ENCODE results near the gene DNAJC2.

DNA sequence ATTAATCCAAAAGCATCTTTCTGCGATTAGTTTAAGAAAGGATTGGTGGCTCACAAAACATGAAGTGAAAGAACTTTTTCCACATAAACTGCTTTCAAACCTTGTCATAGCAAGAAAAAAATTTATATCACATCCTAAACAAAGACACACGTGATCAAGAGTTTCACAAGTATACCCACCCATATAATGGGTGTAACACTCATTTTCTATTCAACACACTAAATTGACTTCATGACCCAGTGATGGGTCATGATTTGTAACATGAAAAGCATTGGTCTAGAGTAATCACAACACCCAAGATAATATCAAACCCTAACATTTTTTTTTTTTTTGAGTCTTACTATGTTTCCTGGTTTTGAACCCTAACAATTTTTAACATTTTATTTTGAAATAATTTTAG lies 29.7 kb downstream of the DNAJC2 start:
- TF ChIP-seq, protein P1, sequence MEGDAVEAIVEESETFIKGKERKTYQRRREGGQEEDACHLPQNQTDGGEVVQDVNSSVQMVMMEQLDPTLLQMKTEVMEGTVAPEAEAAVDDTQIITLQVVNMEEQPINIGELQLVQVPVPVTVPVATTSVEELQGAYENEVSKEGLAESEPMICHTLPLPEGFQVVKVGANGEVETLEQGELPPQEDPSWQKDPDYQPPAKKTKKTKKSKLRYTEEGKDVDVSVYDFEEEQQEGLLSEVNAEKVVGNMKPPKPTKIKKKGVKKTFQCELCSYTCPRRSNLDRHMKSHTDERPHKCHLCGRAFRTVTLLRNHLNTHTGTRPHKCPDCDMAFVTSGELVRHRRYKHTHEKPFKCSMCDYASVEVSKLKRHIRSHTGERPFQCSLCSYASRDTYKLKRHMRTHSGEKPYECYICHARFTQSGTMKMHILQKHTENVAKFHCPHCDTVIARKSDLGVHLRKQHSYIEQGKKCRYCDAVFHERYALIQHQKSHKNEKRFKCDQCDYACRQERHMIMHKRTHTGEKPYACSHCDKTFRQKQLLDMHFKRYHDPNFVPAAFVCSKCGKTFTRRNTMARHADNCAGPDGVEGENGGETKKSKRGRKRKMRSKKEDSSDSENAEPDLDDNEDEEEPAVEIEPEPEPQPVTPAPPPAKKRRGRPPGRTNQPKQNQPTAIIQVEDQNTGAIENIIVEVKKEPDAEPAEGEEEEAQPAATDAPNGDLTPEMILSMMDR (IDR thresholded peaks at IDR 0.05), result no peak
- no peak for TF ChIP-seq POLR2A (IDR thresholded peaks at IDR 0.05)

Data from thyroid gland (tissue), 4 donors.